Adrenal gland (tissue), 19 donors: ENCODE results near the gene RIMKLB. TPM values are rescaled to one million over a fixed set of nuclear protein-coding genes. Genes with fewer than 3 reads are reported as not detected.

Experiments
- DNase-seq, 7 donors: peaks; one replicate each; pipeline ENCODE4 v3.0.0-alpha.2; 2019 to 2020
- H3K27ac ChIP-seq, 5 donors: fragments of 200-600 bp; sonication (generic) in 4 of 5; 1 replicate in 3 of 5; 2 replicates in 2 of 5; pipeline versions ENCODE4 v1.5.1 to v1.8.0; 2016 to 2020; ENCODE audit warnings: mild to moderate bottlenecking in 1 of 5
- H3K27me3 ChIP-seq: fragments of 200-600 bp; 2 replicates; pipeline ENCODE4 v1.8.0; 2021
- H3K36me3 ChIP-seq, 2 donors: fragments of 200-600 bp; replicated peaks in 1 of 2; 1 replicate in 1 of 2; 2 replicates in 1 of 2; pipeline versions ENCODE4 v1.5.1 to v1.8.0; 2018 to 2022
- H3K4me1 ChIP-seq, 2 donors: fragments of 200-600 bp; replicated peaks in 1 of 2; 1 replicate in 1 of 2; 2 replicates in 1 of 2; pipeline versions ENCODE4 v1.5.1 to v1.8.0; 2018 to 2021
- H3K4me3 ChIP-seq, 4 donors: fragments of 200-600 bp; sonication (generic) in 3 of 4; one replicate each; pipeline ENCODE4 v1.5.1; 2016 to 2018
- H3K9me3 ChIP-seq, 3 donors: fragments of 200-600 bp; sonication (generic) in 1 of 3; replicated peaks in 1 of 3; 1 replicate in 2 of 3; 2 replicates in 1 of 3; pipeline versions ENCODE4 v1.5.1 to v1.8.0; 2016 to 2021
- POLR2A ChIP-seq, 2 donors: fragments of 450-650 bp; IDR thresholded peaks; one replicate each; pipeline ENCODE4 v1.6.1; 2017; ENCODE audit warnings: antibody characterized with exemption in 2 of 2, mild to moderate bottlenecking in 2 of 2, moderate library complexity in 1 of 2
- WGBS, 4 donors: extraction: QIAGEN DNeasy Blood & Tissue Kit in 2 of 4; methylation state at CpG; one replicate each; pipeline versions ENCODE4 v1.1.5 to v1.1.7; 2013 to 2017; 5-methylcytosine and 5-hydroxymethylcytosine counted together
- intact Hi-C, 2 donors: fragments of 100-400 bp; cut with DNase I; formaldehyde crosslinking; loops; one replicate each; pipeline versions ENCODE4 v1.14.1 to v1.15.0; 2022 to 2023
- long read RNA-seq, 10 donors: library from polyadenylated mRNA in 3 of 10; unstranded in 2 of 10; stranded (forward) in 1 of 10; transcript quantifications; one replicate each; pipeline ENCODE4 v2.0.0 and lab custom pipeline, GENCODE V29; 2021 to 2026
- polyA plus RNA-seq, 3 donors: library from polyadenylated mRNA; stranded (reverse); fragments of 200-250 nt in 2 of 3; fragments of 350-450 nt in 1 of 3; fragmentation: Illumina TruSeq in 1 of 3; extraction: RNeasy Lipid Tissue Mini Kit (QIAGEN cat#74804) in 1 of 3; gene quantifications; one replicate each; pipeline ENCODE4 v1.2.3, GENCODE V29; 2013 to 2014
- total RNA-seq, 9 donors: library from RNA; depleted of rRNA in 4 of 9; stranded (reverse); fragments of >200 nt in 4 of 9; fragments of 120-200 nt in 1 of 9; fragmentation: NEBNext Ultra II Directional in 1 of 9; extraction: Animal tissue kit (Norgen Biotek cat#: 25700) in 1 of 9; gene quantifications; one replicate each; pipeline versions ENCODE4 v1.1.0 to v1.2.4, GENCODE V29; 2013 to 2023
- TF ChIP-seq, protein P1 (sequence below), 6 experiments: fragments of 450-650 bp in 4 of 6; fragments of 200-600 bp in 2 of 6; sonication (generic) in 1 of 6; IDR thresholded peaks; 1 replicate in 5 of 6; 2 replicates in 1 of 6; pipeline versions ENCODE4 v1.5.1 to v1.8.0; 2016 to 2021; ENCODE audit warnings: antibody characterized with exemption in 6 of 6, mild to moderate bottlenecking in 2 of 6, moderate library complexity in 1 of 6
- donor health status: healthy with polysubstance abuse.
- donor health status: Bipolar disorder and iron deficiency.
- donor health status: DM: yes; HTN: yes; CAD: no.
- donor health status: DM: no; HTN: no; CAD: no.
- donor health status: DM: no; HTN: no; CAD: no.
- donor health status: DM: yes; HTN: yes; CAD: no.

The RIMKLB gene
- 10 to 100 TPM; 10.0 to 53.4 (median 21.3) TPM for total RNA-seq
- 100 to 1,000 TPM in 1 of 3 donors, 10 to 100 TPM in 2; 19.3 to 225 (median 50.1) TPM for polyA plus RNA-seq
- long read RNA-seq, donor 1, transcript RIMKLB-203 (2 exons, 1,893 nt), result major isoform, 8 of 13 reads
- long read RNA-seq, donor 1, partial matches to known transcripts, result 0 of 13 reads
- long read RNA-seq, donor 1, other reads (novel, unspliced or antisense), result 0 of 13 reads
- long read RNA-seq, donor 2, transcript RIMKLB-203 (2 exons, 1,893 nt), result major isoform, 6 of 9 reads
- long read RNA-seq, donor 2, partial matches to known transcripts, result 0 of 9 reads
- long read RNA-seq, donor 2, other reads (novel, unspliced or antisense), result 0 of 9 reads
- long read RNA-seq, donor 3, transcript RIMKLB-203 (2 exons, 1,893 nt), result major isoform, 6 of 11 reads
- long read RNA-seq, donor 3, transcript RIMKLB-205 (6 exons, 2,236 nt), result minor isoform, 5 of 11 reads
- long read RNA-seq, donor 3, partial matches to known transcripts, result 0 of 11 reads
- long read RNA-seq, donor 3, other reads (novel, unspliced or antisense), result 0 of 11 reads
- long read RNA-seq, donor 4, partial matches to known transcripts, result 3 of 8 reads
- long read RNA-seq, donor 4, other reads (novel, unspliced or antisense), result 3 of 8 reads
- long read RNA-seq, donor 5, transcript RIMKLB-205 (6 exons, 2,236 nt), result major isoform, 15 of 18 reads
- long read RNA-seq, donor 5, partial matches to known transcripts, result 0 of 18 reads
- long read RNA-seq, donor 5, other reads (novel, unspliced or antisense), result 3 of 18 reads
- long read RNA-seq, donor 6, partial matches to known transcripts, result 2 of 5 reads
- long read RNA-seq, donor 6, other reads (novel, unspliced or antisense), result 0 of 5 reads
- long read RNA-seq, donor 7, partial matches to known transcripts, result 0 of 4 reads
- long read RNA-seq, donor 7, other reads (novel, unspliced or antisense), result 0 of 4 reads
- long read RNA-seq, donor 8, transcript RIMKLB-205 (6 exons, 2,236 nt), result major isoform, 8 of 13 reads
- long read RNA-seq, donor 8, transcript RIMKLB-203 (2 exons, 1,893 nt), result minor isoform, 5 of 13 reads
- long read RNA-seq, donor 8, partial matches to known transcripts, result 0 of 13 reads
- long read RNA-seq, donor 8, other reads (novel, unspliced or antisense), result 0 of 13 reads
- long read RNA-seq, donor 9, transcript RIMKLB-203 (2 exons, 1,893 nt), result major isoform, 9 of 19 reads
- long read RNA-seq, donor 9, transcript RIMKLB-205 (6 exons, 2,236 nt), result minor isoform, 7 of 19 reads
- long read RNA-seq, donor 9, partial matches to known transcripts, result 0 of 19 reads
- long read RNA-seq, donor 9, other reads (novel, unspliced or antisense), result 0 of 19 reads
- long read RNA-seq, donor 10, partial matches to known transcripts, result 0 of 6 reads
- long read RNA-seq, donor 10, other reads (novel, unspliced or antisense), result 0 of 6 reads

DNA sequence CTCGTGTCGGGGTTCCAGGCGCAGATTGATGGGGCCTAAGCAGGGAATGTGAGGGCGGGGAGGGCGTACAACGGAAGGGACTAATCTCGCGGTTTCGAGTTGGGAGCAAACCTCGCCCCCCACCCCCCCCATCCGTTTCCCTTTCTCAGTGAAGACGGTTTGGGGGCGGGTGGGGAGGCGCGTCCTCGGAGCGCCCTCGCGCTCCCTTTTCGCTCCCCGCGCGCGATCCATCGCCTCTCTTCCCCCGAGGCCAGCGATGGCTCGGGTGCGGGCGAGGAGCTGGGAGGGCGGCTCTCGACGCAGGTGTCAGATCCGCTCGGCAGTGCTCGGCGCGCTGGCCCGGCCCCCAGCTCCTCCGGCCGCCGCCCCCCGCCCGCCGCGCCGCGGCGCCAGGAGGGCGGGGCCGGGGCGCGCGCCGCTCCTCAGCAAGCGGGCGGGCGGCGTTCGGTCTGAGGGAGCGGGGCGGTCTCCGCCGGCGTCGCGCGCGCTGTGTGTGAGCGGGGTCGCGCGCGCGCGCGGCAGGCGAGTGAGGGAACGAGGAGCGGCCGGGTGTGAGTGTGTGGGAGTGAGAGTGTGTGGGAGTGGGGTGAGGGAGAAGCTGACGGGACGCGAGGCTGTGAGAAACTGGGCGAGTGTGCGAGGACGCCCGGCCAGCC, at the start of gene RIMKLB:
RIMKLB (plus strand) TSS at position 516 of the 656 bp plus-strand sequence. CDS start 15,876 bp downstream, outside the sequence.
- Histone ChIP-seq H3K36me3 (no peaks in the 10 kb centered on the region), H3K9me3 (no peaks in the 10 kb centered on the region), H3K4me1 (peaks cover 0 to 26% of the 10 kb centered on the region in 2 donors), H3K27me3 (no peaks in the 10 kb centered on the region), H3K4me3 (peak within 1 kb of the TSS; percentile 78 to 99 (median 90)), H3K27ac (peak within 1 kb of the TSS; percentile 46 to 92 (median 89))
- intact Hi-C loops, result no loop called here
- TF ChIP-seq, protein P1, sequence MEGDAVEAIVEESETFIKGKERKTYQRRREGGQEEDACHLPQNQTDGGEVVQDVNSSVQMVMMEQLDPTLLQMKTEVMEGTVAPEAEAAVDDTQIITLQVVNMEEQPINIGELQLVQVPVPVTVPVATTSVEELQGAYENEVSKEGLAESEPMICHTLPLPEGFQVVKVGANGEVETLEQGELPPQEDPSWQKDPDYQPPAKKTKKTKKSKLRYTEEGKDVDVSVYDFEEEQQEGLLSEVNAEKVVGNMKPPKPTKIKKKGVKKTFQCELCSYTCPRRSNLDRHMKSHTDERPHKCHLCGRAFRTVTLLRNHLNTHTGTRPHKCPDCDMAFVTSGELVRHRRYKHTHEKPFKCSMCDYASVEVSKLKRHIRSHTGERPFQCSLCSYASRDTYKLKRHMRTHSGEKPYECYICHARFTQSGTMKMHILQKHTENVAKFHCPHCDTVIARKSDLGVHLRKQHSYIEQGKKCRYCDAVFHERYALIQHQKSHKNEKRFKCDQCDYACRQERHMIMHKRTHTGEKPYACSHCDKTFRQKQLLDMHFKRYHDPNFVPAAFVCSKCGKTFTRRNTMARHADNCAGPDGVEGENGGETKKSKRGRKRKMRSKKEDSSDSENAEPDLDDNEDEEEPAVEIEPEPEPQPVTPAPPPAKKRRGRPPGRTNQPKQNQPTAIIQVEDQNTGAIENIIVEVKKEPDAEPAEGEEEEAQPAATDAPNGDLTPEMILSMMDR (IDR thresholded peaks at IDR 0.05), result no peak
- TF ChIP-seq POLR2A (IDR thresholded peaks at IDR 0.05), result peak; percentile 28 to 70
- WGBS, 4 donors, result 0 to 1% (median 1%) methylated on average over 64 to 86 of the region's 88 CpGs; no CpG with 5 or more reads in 1 of the 4 donors
- DNase-seq, result peak; percentile 74 to 83 (median 77)

DNA sequence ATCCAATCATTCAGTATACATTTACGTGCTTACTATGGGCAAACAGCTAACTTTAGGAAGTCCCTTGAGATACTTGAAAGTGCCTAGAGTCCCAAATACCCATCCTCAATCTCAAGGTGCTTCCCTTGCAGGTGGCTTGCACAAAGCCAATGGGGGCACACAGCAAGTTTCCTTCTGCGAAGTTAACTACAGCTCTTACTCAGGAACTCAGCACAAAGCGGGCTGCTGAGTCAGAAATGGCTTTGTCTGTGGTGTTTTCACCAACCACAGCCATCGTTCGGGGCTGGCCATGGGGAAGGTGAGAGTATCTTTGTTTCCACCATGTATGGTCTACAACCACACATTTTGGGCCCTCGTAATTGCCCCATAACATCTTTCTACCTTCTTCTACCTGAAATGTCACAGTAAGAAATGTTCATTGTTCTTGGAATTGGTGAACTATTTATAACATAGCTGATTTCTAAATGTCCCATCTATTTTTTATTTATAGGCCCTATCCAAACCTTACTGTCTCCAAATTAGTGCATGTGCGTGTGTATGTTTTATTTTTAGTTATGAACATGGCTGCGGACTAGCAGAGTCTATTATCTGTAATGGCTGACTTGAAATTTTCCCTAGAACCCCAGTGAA, 49.1 kb upstream of the RIMKLB start:
- Histone ChIP-seq H3K9me3 (no peaks in the 10 kb centered on the region), H3K27ac (no peak overlapping the region), H3K4me1 (no peaks in the 10 kb centered on the region), H3K27me3 (peaks cover 5% of the 10 kb centered on the region), H3K36me3 (no peaks in the 10 kb centered on the region), H3K4me3 (no peak overlapping the region)
- TF ChIP-seq POLR2A (IDR thresholded peaks at IDR 0.05), result no peak
- TF ChIP-seq, protein P1 (IDR thresholded peaks at IDR 0.05), result no peak
- no peak for DNase-seq
- intact Hi-C loops, result no loop called here
- WGBS, 4 donors, result 74 to 83% (median 75%) methylated on average over 8 of the region's 8 CpGs

- H3K27ac ChIP-seq, result no peak overlapping the region
- H3K9me3 ChIP-seq, result no peaks in the 10 kb centered on the region
- TF ChIP-seq, protein P1 (IDR thresholded peaks at IDR 0.05), result no peak
- no peak for TF ChIP-seq POLR2A (IDR thresholded peaks at IDR 0.05)
- no peaks in the 10 kb centered on the region for H3K36me3 ChIP-seq
- WGBS, 4 donors, result 78 to 83% (median 79%) methylated on average over 6 of the region's 6 CpGs
- H3K27me3 ChIP-seq, result no peaks in the 10 kb centered on the region
- no peaks in the 10 kb centered on the region for H3K4me1 ChIP-seq
- intact Hi-C loops, result no loop called here
- H3K4me3 ChIP-seq, result no peak overlapping the region
- no peak for DNase-seq
Observed at GRCh38 chr12:8655421-8655820, 42.4 kb upstream of the RIMKLB start.
